Astrocyte (in vitro differentiated cells and primary cell): ENCODE data around the gene PKHD1. TPM values are rescaled to one million over a fixed set of nuclear protein-coding genes. Genes with fewer than 3 reads are reported as not detected.

Source experiments
- DNase-seq: peaks from one replicate; pipeline ENCODE4 v3.0.0-alpha.2; 2010; ENCODE audit warnings: low read depth
- FAIRE-seq: peaks from 2 replicates; lab custom pipeline; 2011; peaks lifted over from hg19 to GRCh38; lab: Jason Lieb, UNC
- H2AFZ ChIP-seq: 2 replicates; pipeline ENCODE4 v1.6.0; 2012; ENCODE audit warnings: low read depth, low read length, inconsistent platforms
- H3K27ac ChIP-seq: 2 replicates; pipeline ENCODE4 v1.5.1; 2011; ENCODE audit warnings: low read depth, low read length, inconsistent platforms
- H3K27me3 ChIP-seq: 2 replicates; pipeline ENCODE4 v1.6.0; 2011; ENCODE audit warnings: low read length, inconsistent platforms; ENCODE audit not compliant: insufficient read depth
- H3K36me3 ChIP-seq: 2 replicates; pipeline ENCODE4 v1.5.1; 2011; ENCODE audit warnings: low read length, inconsistent platforms; ENCODE audit not compliant: insufficient read depth
- H3K4me1 ChIP-seq: 2 replicates; pipeline ENCODE4 v1.5.1; 2011; ENCODE audit warnings: low read length, inconsistent platforms; ENCODE audit not compliant: insufficient read depth
- H3K4me2 ChIP-seq: 2 replicates; pipeline ENCODE4 v1.6.0; 2012; ENCODE audit warnings: low read length, inconsistent platforms
- H3K4me3 ChIP-seq: 2 replicates; pipeline ENCODE4 v1.5.1; 2011; ENCODE audit warnings: low read depth, mild to moderate bottlenecking, low read length, inconsistent platforms; ENCODE audit not compliant: insufficient read depth
- H3K79me2 ChIP-seq: 2 replicates; pipeline ENCODE4 v1.6.0; 2012; ENCODE audit warnings: mild to moderate bottlenecking, low read length, inconsistent platforms; ENCODE audit not compliant: insufficient read depth
- H3K9ac ChIP-seq: 2 replicates; pipeline ENCODE4 v1.6.0; 2012; ENCODE audit warnings: mild to moderate bottlenecking, low read length, inconsistent platforms
- H3K9me3 ChIP-seq: 2 replicates; pipeline ENCODE4 v1.5.1; 2012; ENCODE audit warnings: low read depth, mild to moderate bottlenecking, low read length, inconsistent platforms; ENCODE audit not compliant: insufficient read depth
- H4K20me1 ChIP-seq: 2 replicates; pipeline ENCODE4 v1.6.0; 2012; ENCODE audit warnings: low read length, inconsistent platforms; ENCODE audit not compliant: insufficient read depth
- H3K27ac Mint-ChIP-seq: one replicate; pipeline ENCODE4 v1.8.0; 2021; ENCODE audit warnings: mild to moderate bottlenecking, mixed read lengths; ENCODE audit not compliant: unreplicated experiment
- H3K27me3 Mint-ChIP-seq: one replicate; pipeline ENCODE4 v1.8.0; 2021; ENCODE audit warnings: low read depth, mixed read lengths; ENCODE audit not compliant: unreplicated experiment
- H3K36me3 Mint-ChIP-seq: one replicate; pipeline ENCODE4 v1.8.0; 2021; ENCODE audit warnings: low read depth, mixed read lengths; ENCODE audit not compliant: unreplicated experiment
- H3K4me1 Mint-ChIP-seq: one replicate; pipeline ENCODE4 v1.8.0; 2021; ENCODE audit warnings: low read depth, mixed read lengths; ENCODE audit not compliant: unreplicated experiment
- H3K4me3 Mint-ChIP-seq: one replicate; pipeline ENCODE4 v1.8.0; 2021; ENCODE audit warnings: mild to moderate bottlenecking, moderate library complexity, mixed read lengths; ENCODE audit not compliant: unreplicated experiment
- H3K9me3 Mint-ChIP-seq: one replicate; pipeline ENCODE4 v1.8.0; 2021; ENCODE audit warnings: mild to moderate bottlenecking, mixed read lengths; ENCODE audit not compliant: unreplicated experiment
- CTCF ChIP-seq: IDR thresholded peaks from 2 replicates; pipeline ENCODE4 v1.5.1; 2011; ENCODE audit warnings: low read depth, mild to moderate bottlenecking, inconsistent platforms, low read length, moderate library complexity; ENCODE audit not compliant: insufficient read depth
- EZH2 ChIP-seq: IDR thresholded peaks from 2 replicates; pipeline ENCODE4 v1.6.1; 2012; ENCODE audit warnings: mild to moderate bottlenecking, low read length, inconsistent platforms; ENCODE audit not compliant: insufficient read depth
- total RNA-seq: library from RNA; stranded (reverse); gene quantifications from 2 replicates; pipeline ENCODE4 v1.2.1, GENCODE V29; 2021

PKHD1 gene
- total RNA-seq, 1 donor from 2014 or later: 0.16 TPM

- H3K4me3 ChIP-seq: no peak overlapping the region
- FAIRE-seq (no peak), DNase-seq (no peak)
- Mint-ChIP-seq H3K4me3 (no peak overlapping the region), H3K27ac (no peak overlapping the region), H3K27me3 (peaks cover 2% of the 10 kb centered on the region), H3K9me3 (no peaks in the 10 kb centered on the region), H3K4me1 (no peaks in the 10 kb centered on the region), H3K36me3 (no peaks in the 10 kb centered on the region)
- TF ChIP-seq CTCF (no peak), EZH2 (no peak)
- H3K79me2 ChIP-seq: no peaks in the 10 kb centered on the region
- H4K20me1 ChIP-seq: no peaks in the 10 kb centered on the region
- no peak overlapping the region for H3K9ac ChIP-seq
- H3K4me2 ChIP-seq: no peak overlapping the region
- H3K4me1 ChIP-seq: no peaks in the 10 kb centered on the region
- H3K27me3 ChIP-seq: no peaks in the 10 kb centered on the region
- no peaks in the 10 kb centered on the region for H3K36me3 ChIP-seq
- no peaks in the 10 kb centered on the region for H3K9me3 ChIP-seq
- H2AFZ ChIP-seq: no peak overlapping the region
- no peak overlapping the region for H3K27ac ChIP-seq
Measured at GRCh38 chr6:52045481-52045880, 41.9 kb downstream of the PKHD1 start.

GRCh38 chr6:52045033-52045432 is 42.4 kb downstream of the PKHD1 start:
- Histone ChIP-seq H3K27ac (no peak overlapping the region), H3K79me2 (no peaks in the 10 kb centered on the region), H3K4me3 (no peak overlapping the region), H3K9ac (no peak overlapping the region), H2AFZ (no peak overlapping the region), H3K36me3 (no peaks in the 10 kb centered on the region), H3K9me3 (no peaks in the 10 kb centered on the region), H4K20me1 (no peaks in the 10 kb centered on the region), H3K4me2 (no peak overlapping the region), H3K4me1 (no peaks in the 10 kb centered on the region), H3K27me3 (no peaks in the 10 kb centered on the region)
- H3K36me3 Mint-ChIP-seq: no peaks in the 10 kb centered on the region
- no peak for FAIRE-seq
- H3K4me1 Mint-ChIP-seq: no peaks in the 10 kb centered on the region
- H3K9me3 Mint-ChIP-seq: no peaks in the 10 kb centered on the region
- TF ChIP-seq CTCF (no peak), EZH2 (no peak)
- no peak overlapping the region for H3K4me3 Mint-ChIP-seq
- no peak overlapping the region for H3K27ac Mint-ChIP-seq
- DNase-seq: no peak
- H3K27me3 Mint-ChIP-seq: no peaks in the 10 kb centered on the region

GRCh38 chr6:52042141-52042885 is 45.1 kb downstream of the PKHD1 start:
- Histone ChIP-seq H3K79me2 (no peaks in the 10 kb centered on the region), H2AFZ (no peak overlapping the region), H4K20me1 (no peaks in the 10 kb centered on the region), H3K36me3 (no peaks in the 10 kb centered on the region), H3K4me3 (no peak overlapping the region), H3K4me2 (no peak overlapping the region), H3K4me1 (no peaks in the 10 kb centered on the region), H3K9ac (no peak overlapping the region), H3K27ac (no peak overlapping the region), H3K9me3 (no peaks in the 10 kb centered on the region), H3K27me3 (no peaks in the 10 kb centered on the region)
- H3K9me3 Mint-ChIP-seq: no peaks in the 10 kb centered on the region
- no peak overlapping the region for H3K27ac Mint-ChIP-seq
- no peaks in the 10 kb centered on the region for H3K27me3 Mint-ChIP-seq
- no peaks in the 10 kb centered on the region for H3K36me3 Mint-ChIP-seq
- FAIRE-seq (no peak), DNase-seq (no peak)
- no peaks in the 10 kb centered on the region for H3K4me1 Mint-ChIP-seq
- H3K4me3 Mint-ChIP-seq: no peak overlapping the region
- TF ChIP-seq EZH2: no peak
- no peak for TF ChIP-seq CTCF
